ENCODE data around the gene COL28A1. TPM values are rescaled to one million over a fixed set of nuclear protein-coding genes. Genes with fewer than 3 reads are reported as not detected.
A peak's percentile ranks its signal among the peaks of the same experiment; 100 is the strongest.

COL28A1 gene
- total and polyA plus RNA-seq, 2 of the 13 experiments (the other 11 are each of a cell fraction or from before 2014, with no cell fraction given) = 0.07 to 0.15 TPM

- in situ Hi-C loops (cut with HindIII; ENCODE audit: extremely low pct_ligation_motif_present, low pct_unique_long_range_greater_than_20kb) = no loop called here
- ChIA-PET CTCF (ENCODE audit: low intra/inter-chr PET ratio, low total read pairs) (no interaction called here), POLR2A (no interaction called here)
- Histone ChIP-seq H3K27me3 (ENCODE audit: control insufficient read depth in 1 of 2, insufficient read depth in 2 of 2, low read length in 2 of 2) (no peaks in the 10 kb centered on the region), H3K4me3 (replicated peaks in 1 of 3; ENCODE audit: insufficient read depth in 1 of 3, low read depth in 2 of 3, low read length in 3 of 3) (peak overlapping the region; percentile 67 to 83 (median 79)), H3K79me2 (ENCODE audit: insufficient read depth, low read length) (peaks cover 31% of the 10 kb centered on the region), H2AFZ (ENCODE audit: low read length) (peak overlapping the region; percentile 97), H3K27ac (ENCODE audit: extremely low read length, insufficient read depth, low read length) (peak overlapping the region; percentile 73), H3K9ac (ENCODE audit: insufficient read depth, low read depth, low read length) (peak overlapping the region; percentile 89), H3K4me2 (ENCODE audit: low read depth, low read length) (peak overlapping the region; percentile 76), H3K36me3 (replicated peaks in 1 of 2; ENCODE audit: control insufficient read depth in 1 of 2, insufficient read depth in 2 of 2, low read length in 2 of 2) (peaks cover 0 to 2% of the 10 kb centered on the region in 2 experiments; a peak in 1 of 5 replicates), H4K20me1 (ENCODE audit: insufficient read depth, low read length) (no peaks in the 10 kb centered on the region), H3K9me3 (ENCODE audit: low read length) (no peaks in the 10 kb centered on the region), H3K4me1 (ENCODE audit: insufficient read depth, low read length) (peaks cover 42% of the 10 kb centered on the region)
- intact Hi-C loops (cut with micrococcal nuclease; ENCODE audit: unreplicated experiment) = no loop called here
- DNase-seq (ENCODE audit: low spot score) (peak; percentile 21), ATAC-seq (peak; percentile 55), FAIRE-seq (no peak)
- 77% methylated on average over 26 of the region's 26 CpGs for WGBS (ENCODE audit: low lambda C conversion rate)
- TF ChIP-seq ZSCAN29 (CRISPR knock-in tag; conservative IDR thresholded peaks at IDR 0.05) (no peak; the same call in none of the 2 replicates), PRPF4 (IDR thresholded peaks at IDR 0.05; ENCODE audit: low read depth, low read length, poor library complexity, severe bottlenecking) (no peak), ZNF510 (CRISPR knock-in tag; IDR thresholded peaks at IDR 0.05; ENCODE audit: low read depth) (0 out of 2 replicates have a peak, but pooled peaks have one; percentile 33), HNF1A (IDR thresholded peaks at IDR 0.05; ENCODE audit: low read depth) (peak; percentile 63), HNF1A (CRISPR knock-in tag; IDR thresholded peaks at IDR 0.05; ENCODE audit: borderline replicate concordance) (no peak), TOPORS (CRISPR knock-in tag; IDR thresholded peaks at IDR 0.05) (0 out of 2 replicates have a peak, but pooled peaks have one; percentile 4), MTERF4 (CRISPR knock-in tag; IDR thresholded peaks at IDR 0.05) (peak; percentile 29; the same call in 1 of the 2 replicates), MTA1 (CRISPR knock-in tag; IDR thresholded peaks at IDR 0.05; ENCODE audit: borderline replicate concordance) (peak; percentile 1; the same call in 1 of the 2 replicates), IKZF5 (CRISPR knock-in tag; IDR thresholded peaks at IDR 0.05) (0 out of 2 replicates have a peak, but pooled peaks have one; percentile 4), ZBTB7B (CRISPR knock-in tag; IDR thresholded peaks at IDR 0.05) (0 out of 2 replicates have a peak, but pooled peaks have one; percentile 8), ARID2 (CRISPR knock-in tag; IDR thresholded peaks at IDR 0.05; ENCODE audit: borderline replicate concordance) (no peak), ZNF235 (CRISPR knock-in tag; IDR thresholded peaks at IDR 0.05; ENCODE audit: borderline replicate concordance) (0 out of 2 replicates have a peak, but pooled peaks have one; percentile 31)
- TSS peak; percentile 65 for BruUV-seq (replicated peaks)
These were observed 30.3 kb upstream of the COL28A1 start for GRCh38 chr7:7565746-7566650.

All from HepG2 (cell line).